Measurements from ENCODE around the gene MYH10. TPM values are rescaled to one million over a fixed set of nuclear protein-coding genes. Genes with fewer than 3 reads are reported as not detected.

MYH10 gene
- total RNA-seq, 2 experiments from 2014 or later: 7.7 to 8.1 TPM

GRCh38 chr17:8593830-8594229 lies 36.7 kb downstream of the MYH10 start:
- ATAC-seq: no peak
- no peaks in the 10 kb centered on the region for H3K4me1 Mint-ChIP-seq (ENCODE audit: low read depth)
- DNase-seq: no peak
- no peaks in the 10 kb centered on the region for H3K9me3 Mint-ChIP-seq (ENCODE audit: insufficient read depth)
- H3K36me3 Mint-ChIP-seq (ENCODE audit: low read depth): no peaks in the 10 kb centered on the region
- POLR2A ChIA-PET: no interaction called here
- H3K27ac Mint-ChIP-seq: no peak overlapping the region
- CTCF ChIA-PET: no interaction called here
- H3K27me3 Mint-ChIP-seq (ENCODE audit: low read depth): peaks cover 2% of the 10 kb centered on the region
- H3K4me3 Mint-ChIP-seq: no peak overlapping the region

- H3K9me3 Mint-ChIP-seq (ENCODE audit: insufficient read depth): no peaks in the 10 kb centered on the region
- no peak overlapping the region for H3K27ac Mint-ChIP-seq
- POLR2A ChIA-PET: no interaction called here
- ATAC-seq (no peak), DNase-seq (no peak)
- no peaks in the 10 kb centered on the region for H3K36me3 Mint-ChIP-seq (ENCODE audit: low read depth)
- no peaks in the 10 kb centered on the region for H3K4me1 Mint-ChIP-seq (ENCODE audit: low read depth)
- H3K27me3 Mint-ChIP-seq (ENCODE audit: low read depth): peaks cover 2% of the 10 kb centered on the region
- H3K4me3 Mint-ChIP-seq: no peak overlapping the region
- CTCF ChIA-PET: no interaction called here
Observed at GRCh38 chr17:8593276-8593675, 37.2 kb downstream of the MYH10 start.

DNA sequence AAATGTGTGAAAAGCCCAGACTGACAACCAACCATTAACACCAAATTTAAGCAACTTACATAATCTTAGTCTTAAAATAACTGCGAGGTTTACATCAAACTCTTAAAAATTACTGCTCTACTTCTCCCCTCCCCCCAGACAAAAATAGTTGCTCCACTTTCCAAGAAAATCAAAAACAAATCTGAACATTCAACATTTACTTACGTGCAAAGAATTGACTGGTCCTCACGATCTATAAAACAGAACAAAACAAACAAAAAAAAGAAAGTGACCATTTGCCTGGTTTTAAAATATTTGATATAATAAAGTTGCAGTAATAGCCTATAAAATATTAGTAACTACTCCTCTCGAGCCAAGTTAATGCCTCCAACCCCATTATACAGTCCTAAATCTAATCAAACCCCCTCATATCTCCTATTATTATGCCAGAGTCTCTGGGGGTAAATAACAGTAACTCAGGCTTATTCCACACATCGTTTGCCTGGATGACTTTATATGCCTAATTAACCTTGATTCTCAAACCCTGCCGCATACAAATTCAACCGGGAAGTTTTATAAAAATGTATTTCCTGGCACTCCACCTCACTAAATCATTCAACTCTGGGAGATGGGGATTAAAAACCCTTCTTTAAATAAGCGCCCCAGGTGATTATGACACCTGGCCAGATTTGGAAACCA lies 41.5 kb downstream of the MYH10 start:
- H3K27ac Mint-ChIP-seq: no peak overlapping the region
- H3K27me3 Mint-ChIP-seq (ENCODE audit: low read depth): peaks cover 12% of the 10 kb centered on the region
- no peaks in the 10 kb centered on the region for H3K9me3 Mint-ChIP-seq (ENCODE audit: insufficient read depth)
- ATAC-seq: no peak
- no peak overlapping the region for H3K4me3 Mint-ChIP-seq
- DNase-seq: no peak
- no peaks in the 10 kb centered on the region for H3K36me3 Mint-ChIP-seq (ENCODE audit: low read depth)
- POLR2A ChIA-PET: no interaction called here
- no peaks in the 10 kb centered on the region for H3K4me1 Mint-ChIP-seq (ENCODE audit: low read depth)
- CTCF ChIA-PET: no interaction called here

GRCh38 chr17:8586766-8587165 lies 43.8 kb downstream of the MYH10 start:
- ATAC-seq (no peak), DNase-seq (no peak)
- peaks cover 11% of the 10 kb centered on the region for H3K27me3 Mint-ChIP-seq (ENCODE audit: low read depth)
- no peaks in the 10 kb centered on the region for H3K4me1 Mint-ChIP-seq (ENCODE audit: low read depth)
- ChIA-PET CTCF (interaction anchor here (1.4 kb wide), 1 partner anchor 13 kb away, joined by 3 read pairs; no protein-coding TSS in a partner anchor), POLR2A (no interaction called here)
- no peaks in the 10 kb centered on the region for H3K9me3 Mint-ChIP-seq (ENCODE audit: insufficient read depth)
- no peaks in the 10 kb centered on the region for H3K36me3 Mint-ChIP-seq (ENCODE audit: low read depth)
- no peak overlapping the region for H3K27ac Mint-ChIP-seq
- H3K4me3 Mint-ChIP-seq: no peak overlapping the region

- POLR2A ChIA-PET: no interaction called here
Observed at GRCh38 chr17:8585911-8586310, 44.6 kb downstream of the MYH10 start.

DNA sequence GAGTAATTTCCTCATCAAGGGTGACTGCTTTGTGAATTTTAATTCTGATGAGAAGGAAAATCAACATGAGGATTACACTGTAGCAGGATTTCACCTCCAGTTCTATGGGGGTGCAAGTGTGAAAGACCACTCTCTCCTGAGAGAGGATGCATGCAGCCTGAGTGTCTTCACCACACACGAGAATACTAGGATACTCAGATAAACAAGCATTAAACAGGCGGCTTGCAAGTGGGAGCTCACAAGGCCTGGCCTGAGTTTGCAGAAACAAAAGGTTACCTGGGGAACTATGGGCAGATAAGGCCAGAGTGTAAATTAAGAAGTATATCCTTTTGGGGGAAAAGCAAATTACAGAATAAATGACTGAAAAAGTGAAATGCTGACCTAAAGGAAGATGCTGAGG lies 46.6 kb downstream of the MYH10 start:
- POLR2A ChIA-PET: no interaction called here

More at GRCh38 chr17:8585911-8586310, 44.6 kb downstream of the MYH10 start:
- Mint-ChIP-seq H3K36me3 (ENCODE audit: low read depth) (no peaks in the 10 kb centered on the region), H3K4me3 (no peak overlapping the region), H3K27ac (no peak overlapping the region), H3K27me3 (ENCODE audit: low read depth) (peaks cover 11% of the 10 kb centered on the region), H3K9me3 (ENCODE audit: insufficient read depth) (no peaks in the 10 kb centered on the region), H3K4me1 (ENCODE audit: low read depth) (peaks cover 6% of the 10 kb centered on the region)
- no peak for ATAC-seq
- no peak for DNase-seq
- CTCF ChIA-PET: no interaction called here

DNA sequence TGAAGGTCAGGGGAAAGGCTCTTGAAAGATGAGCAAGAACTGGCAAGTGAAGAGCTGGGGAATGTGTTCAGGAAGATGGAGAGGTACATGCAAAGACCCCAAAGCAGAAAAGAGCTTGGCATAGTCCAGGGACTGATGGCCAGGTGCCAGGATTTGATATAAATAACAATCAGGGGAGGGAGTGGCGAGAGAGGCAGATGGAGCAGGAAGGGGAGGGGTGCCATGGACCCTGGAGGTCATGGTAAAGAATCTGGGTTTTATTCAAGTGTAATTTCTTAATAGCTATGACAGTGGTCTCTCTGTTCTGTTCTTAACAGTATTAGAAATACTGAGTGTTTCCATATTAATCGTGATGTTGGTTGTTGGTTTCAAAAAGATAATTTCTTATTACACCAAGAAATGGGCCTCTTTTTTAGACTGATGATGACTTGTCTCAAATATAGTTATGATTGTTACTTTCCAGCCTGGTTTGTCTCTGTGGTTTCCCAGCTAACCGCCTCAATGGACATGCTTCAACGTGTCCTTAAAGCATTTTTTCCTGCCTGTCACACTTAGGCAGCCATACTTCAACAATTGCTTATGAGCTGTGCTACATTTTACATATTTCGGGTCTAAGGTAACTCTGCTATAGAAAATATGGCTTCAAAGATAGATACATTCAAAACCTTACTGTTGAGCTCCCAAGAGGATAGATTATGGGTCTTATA lies 49.4 kb downstream of the MYH10 start:
- Mint-ChIP-seq H3K36me3 (ENCODE audit: low read depth) (no peaks in the 10 kb centered on the region), H3K27ac (no peak overlapping the region), H3K4me3 (no peak overlapping the region), H3K27me3 (ENCODE audit: low read depth) (no peaks in the 10 kb centered on the region), H3K4me1 (ENCODE audit: low read depth) (peaks cover 9% of the 10 kb centered on the region), H3K9me3 (ENCODE audit: insufficient read depth) (no peaks in the 10 kb centered on the region)
- ATAC-seq (no peak), DNase-seq (no peak)
- POLR2A ChIA-PET: no interaction called here
- CTCF ChIA-PET: interaction anchor here (0.6 to 1.3 kb wide), 4 partner anchors 9 to 417 kb away, joined by 3 to 4 read pairs (median 4); no protein-coding TSS in a partner anchor

More for the DNA sequence above, 46.6 kb downstream of the MYH10 start:
- no peaks in the 10 kb centered on the region for H3K36me3 Mint-ChIP-seq (ENCODE audit: low read depth)
- H3K9me3 Mint-ChIP-seq (ENCODE audit: insufficient read depth): no peaks in the 10 kb centered on the region
- CTCF ChIA-PET: no interaction called here
- DNase-seq: no peak
- no peak overlapping the region for H3K4me3 Mint-ChIP-seq
- H3K4me1 Mint-ChIP-seq (ENCODE audit: low read depth): peaks cover 7% of the 10 kb centered on the region
- H3K27ac Mint-ChIP-seq: no peak overlapping the region
- ATAC-seq: no peak
- H3K27me3 Mint-ChIP-seq (ENCODE audit: low read depth): peaks cover 11% of the 10 kb centered on the region

DNA sequence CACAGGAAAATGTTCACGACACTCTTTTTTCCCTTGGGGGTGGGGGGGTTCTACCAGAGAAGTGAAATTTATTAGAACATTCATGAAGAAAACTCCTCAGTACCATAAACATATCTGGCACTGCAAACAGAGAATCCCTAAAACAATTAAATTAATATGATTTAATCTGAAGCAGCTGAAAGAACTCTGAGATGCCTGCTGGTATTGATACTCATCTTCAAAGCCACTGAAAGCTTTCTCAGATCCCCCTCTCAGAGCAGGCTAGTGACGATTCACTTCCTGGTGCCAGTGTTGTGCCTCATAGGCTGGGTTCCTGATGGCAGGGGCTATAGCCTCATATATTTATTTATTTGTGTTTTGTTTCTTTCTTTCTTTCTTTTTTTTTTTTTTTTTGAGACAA lies 52.7 kb downstream of the MYH10 start:
- no peak overlapping the region for H3K4me3 Mint-ChIP-seq
- no peaks in the 10 kb centered on the region for H3K9me3 Mint-ChIP-seq (ENCODE audit: insufficient read depth)
- peaks cover 9% of the 10 kb centered on the region for H3K4me1 Mint-ChIP-seq (ENCODE audit: low read depth)
- ChIA-PET CTCF (interaction anchor here (1.1 to 3.6 kb wide), 2 partner anchors 168 to 208 kb away, joined by 3 to 12 read pairs; no protein-coding TSS in a partner anchor), POLR2A (no interaction called here)
- DNase-seq: no peak
- no peak for ATAC-seq
- no peaks in the 10 kb centered on the region for H3K27me3 Mint-ChIP-seq (ENCODE audit: low read depth)
- no peak overlapping the region for H3K27ac Mint-ChIP-seq
- no peaks in the 10 kb centered on the region for H3K36me3 Mint-ChIP-seq (ENCODE audit: low read depth)

DNA sequence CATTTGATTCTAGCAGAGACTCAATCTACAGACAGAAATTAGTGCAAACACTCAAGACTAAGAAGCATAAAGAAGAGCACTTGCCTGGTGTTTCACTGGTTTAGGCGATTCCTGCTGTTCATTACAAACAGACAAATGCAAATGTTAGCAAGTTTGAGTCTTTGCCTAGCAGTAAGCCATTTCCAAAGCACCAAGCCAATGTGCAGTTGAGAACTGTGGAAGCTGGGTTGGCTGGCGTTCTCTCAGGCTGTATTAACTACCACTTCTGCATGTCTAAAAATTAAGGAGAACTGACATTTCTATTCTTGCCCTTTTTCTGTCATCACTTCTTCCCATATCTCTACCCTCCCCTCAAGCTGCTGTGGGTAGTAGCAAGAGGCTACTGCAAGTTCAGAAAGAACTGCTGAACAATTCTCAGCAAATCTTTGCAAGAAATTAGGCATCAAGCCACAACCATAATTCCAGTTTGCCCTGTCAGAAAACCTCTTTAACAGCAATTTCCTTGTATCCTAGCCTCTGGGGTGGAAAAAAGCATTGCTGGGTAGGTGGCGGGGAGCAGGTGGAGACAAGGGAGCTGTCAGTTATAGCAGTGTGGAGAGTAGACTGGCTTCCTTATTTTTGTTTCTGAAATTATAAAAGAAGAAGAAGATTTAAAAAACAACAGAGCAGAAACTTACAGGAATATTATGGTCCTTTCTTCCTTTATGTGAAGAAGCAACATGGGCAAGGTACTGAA lies 53.8 kb downstream of the MYH10 start:
- ChIA-PET CTCF (interaction anchor here (1.1 to 3.6 kb wide), 2 partner anchors 169 to 209 kb away, joined by 3 to 12 read pairs; no protein-coding TSS in a partner anchor), POLR2A (no interaction called here)
- no peaks in the 10 kb centered on the region for H3K36me3 Mint-ChIP-seq (ENCODE audit: low read depth)
- peaks cover 9% of the 10 kb centered on the region for H3K4me1 Mint-ChIP-seq (ENCODE audit: low read depth)
- DNase-seq: no peak
- no peak overlapping the region for H3K4me3 Mint-ChIP-seq
- H3K27ac Mint-ChIP-seq: no peak overlapping the region
- no peak for ATAC-seq
- H3K27me3 Mint-ChIP-seq (ENCODE audit: low read depth): no peaks in the 10 kb centered on the region
- no peaks in the 10 kb centered on the region for H3K9me3 Mint-ChIP-seq (ENCODE audit: insufficient read depth)

- H3K9me3 Mint-ChIP-seq (ENCODE audit: insufficient read depth): no peaks in the 10 kb centered on the region
- POLR2A ChIA-PET: no interaction called here
- H3K27ac Mint-ChIP-seq: no peak overlapping the region
- no peak for ATAC-seq
- H3K4me1 Mint-ChIP-seq (ENCODE audit: low read depth): peaks cover 2% of the 10 kb centered on the region
- CTCF ChIA-PET: interaction anchor here (1.2 to 3.6 kb wide), 2 partner anchors 171 to 211 kb away, joined by 3 to 12 read pairs; no protein-coding TSS in a partner anchor
- no peaks in the 10 kb centered on the region for H3K27me3 Mint-ChIP-seq (ENCODE audit: low read depth)
- DNase-seq: no peak
- H3K36me3 Mint-ChIP-seq (ENCODE audit: low read depth): no peaks in the 10 kb centered on the region
- H3K4me3 Mint-ChIP-seq: no peak overlapping the region
Observed at GRCh38 chr17:8574687-8575086, 55.8 kb downstream of the MYH10 start.

DNA sequence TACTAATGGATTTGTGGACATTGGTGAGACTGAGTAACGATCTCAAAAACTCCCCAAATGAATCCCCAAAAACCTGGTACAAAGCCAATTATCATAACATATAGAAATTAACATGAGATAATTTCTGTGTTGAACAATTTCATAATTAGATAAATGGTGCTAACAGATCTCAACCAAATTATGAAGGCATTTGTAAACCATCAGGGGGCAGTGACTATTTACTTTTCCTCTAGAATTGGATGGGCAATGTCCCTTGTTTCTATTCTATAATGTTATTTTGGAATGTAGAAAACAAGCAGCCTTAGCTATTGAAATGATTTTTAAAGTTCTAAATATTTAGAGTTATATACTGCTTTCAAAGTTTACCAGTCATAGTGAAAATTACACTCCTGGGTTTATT lies 57.8 kb downstream of the MYH10 start:
- no peaks in the 10 kb centered on the region for H3K36me3 Mint-ChIP-seq (ENCODE audit: low read depth)
- CTCF ChIA-PET: interaction anchor here (1.0 to 1.2 kb wide), 3 partner anchors 9 to 174 kb away, joined by 3 to 4 read pairs (median 3); no protein-coding TSS in a partner anchor
- no peak overlapping the region for H3K4me3 Mint-ChIP-seq
- no peak for DNase-seq
- no peaks in the 10 kb centered on the region for H3K9me3 Mint-ChIP-seq (ENCODE audit: insufficient read depth)
- peaks cover 2% of the 10 kb centered on the region for H3K4me1 Mint-ChIP-seq (ENCODE audit: low read depth)
- no peaks in the 10 kb centered on the region for H3K27me3 Mint-ChIP-seq (ENCODE audit: low read depth)
- POLR2A ChIA-PET: no interaction called here
- ATAC-seq: no peak
- no peak overlapping the region for H3K27ac Mint-ChIP-seq

Measured in activated CD8-positive, alpha-beta T cell treated with anti-CD3 and anti-CD28 coated beads, Interleukin-2, amount 10 ng/mL, durations not matched to agents 7 days and 5 days (primary cell).